Endothelial cell of umbilical vein (primary cell): ENCODE results near the gene KRTAP10-8. TPM values are rescaled to one million over a fixed set of nuclear protein-coding genes. Genes with fewer than 3 reads are reported as not detected.
"Not testable (repeated sequence)": the region's sequence is repeated elsewhere in the genome, so short reads cannot be mapped to it uniquely, and the experiment has no call there.

Experiments
- BruUV-seq: library from RNA; stranded (reverse); fragments of 400-500 nt; replicated peaks from 2 replicates; lab custom pipeline; 2021; lab: Mats Ljungman, UMichigan
- CTCF ChIA-PET: fragments of 300-600, 350-600 bp; sonication (Branson Sonifier 250); formaldehyde crosslinking; loops from one replicate; lab custom pipeline; 2021; ENCODE audit warnings: antibody characterized with exemption, inconsistent platforms; lab: Charles Lee
- POLR2A ChIA-PET: fragments of 300-600, 350-600 bp; sonication (Branson Sonifier 250); formaldehyde crosslinking; loops from one replicate; lab custom pipeline; 2021; ENCODE audit warnings: antibody characterized with exemption, inconsistent platforms; lab: Charles Lee
- DNase-seq: peaks from one replicate; pipeline ENCODE4 v3.0.0-alpha.2; 2011; ENCODE audit warnings: low read depth, low spot score
- FAIRE-seq: peaks from 2 replicates; lab custom pipeline; 2011; peaks lifted over from hg19 to GRCh38; lab: Jason Lieb, UNC
- H2AFZ ChIP-seq: 2 replicates; pipeline ENCODE4 v1.6.0; 2012; ENCODE audit warnings: low read depth, low read length, control low read depth, inconsistent platforms
- H3K27ac ChIP-seq: 2 replicates; pipeline ENCODE4 v1.5.1; 2011; ENCODE audit warnings: low read depth, mild to moderate bottlenecking, control low read depth, low read length, moderate library complexity; ENCODE audit not compliant: insufficient read depth
- H3K27me3 ChIP-seq, 2 experiments: 2 replicates each; pipeline versions ENCODE4 v1.6.0 to v1.6.1; 2011; ENCODE audit warnings: low read length in 2 of 2, mixed read lengths in 1 of 2; ENCODE audit not compliant: control insufficient read depth in 2 of 2, insufficient read depth in 2 of 2
- H3K36me3 ChIP-seq, 2 experiments: 2 replicates in 1 of 2; 3 replicates in 1 of 2; pipeline ENCODE4 v1.5.1; 2011; ENCODE audit warnings: low read length in 2 of 2, mild to moderate bottlenecking in 1 of 2, moderate library complexity in 1 of 2; ENCODE audit not compliant: control insufficient read depth in 2 of 2, insufficient read depth in 2 of 2; ENCODE audit errors: extremely low read depth in 1 of 2
- H3K4me1 ChIP-seq: 3 replicates; pipeline ENCODE4 v1.5.1; 2011; ENCODE audit warnings: mild to moderate bottlenecking, low read length; ENCODE audit not compliant: control insufficient read depth, insufficient read depth; ENCODE audit errors: extremely low read depth
- H3K4me2 ChIP-seq: 2 replicates; pipeline ENCODE4 v1.6.1; 2011; ENCODE audit warnings: low read length, control low read depth, mixed read lengths; ENCODE audit not compliant: insufficient read depth
- H3K4me3 ChIP-seq, 3 experiments: fragments of 200-600 bp in 1 of 3; sonication (generic), shearing (Covaris generic) in 1 of 3; replicated peaks in 1 of 3; 2 replicates each; pipeline ENCODE4 v1.5.1; 2011 to 2016; ENCODE audit warnings: control low read depth in 3 of 3, low read length in 3 of 3, mild to moderate bottlenecking in 2 of 3, inconsistent platforms in 1 of 3, low read depth in 1 of 3, moderate library complexity in 1 of 3; ENCODE audit not compliant: insufficient read depth in 1 of 3
- H3K79me2 ChIP-seq: 2 replicates; pipeline ENCODE4 v1.6.0; 2012; ENCODE audit warnings: low read length, inconsistent platforms; ENCODE audit not compliant: control insufficient read depth, insufficient read depth
- H3K9ac ChIP-seq: replicated peaks from 2 replicates; pipeline ENCODE3; 2011; ENCODE audit warnings: low read length, control low read depth; ENCODE audit not compliant: insufficient read depth; ENCODE audit errors: extremely low read depth
- H3K9me1 ChIP-seq: replicated peaks from 3 replicates; pipeline ENCODE4 v1.6.0; 2011; ENCODE audit warnings: mild to moderate bottlenecking, low read length; ENCODE audit not compliant: control insufficient read depth, insufficient read depth; ENCODE audit errors: extremely low read depth
- H3K9me3 ChIP-seq: replicated peaks from 2 replicates; pipeline ENCODE4 v1.5.1; 2012; ENCODE audit warnings: low read length, inconsistent platforms; ENCODE audit not compliant: control insufficient read depth, insufficient read depth
- H4K20me1 ChIP-seq: replicated peaks from 2 replicates; pipeline ENCODE3; 2011; ENCODE audit warnings: mild to moderate bottlenecking, low read length; ENCODE audit not compliant: control insufficient read depth, insufficient read depth; ENCODE audit errors: extremely low read depth
- MAX ChIP-seq: IDR thresholded peaks from 2 replicates; pipeline ENCODE4 v1.6.1; 2011; ENCODE audit not compliant: insufficient read depth, insufficient read length
- dilution Hi-C: fragments of 300-500 bp; cut with MboI; formaldehyde crosslinking; loops from one replicate; pipeline ENCODE4 v1.15.0; 2019; ENCODE audit warnings: low sequenced_read_pairs; ENCODE audit not compliant: extremely low pct_ligation_motif_present
- intact Hi-C: fragments of 100-400 bp; cut with micrococcal nuclease; formaldehyde crosslinking; loops from one replicate; pipeline ENCODE4 v1.10.0; 2022
- polyA plus RNA-seq, 4 experiments: library from polyadenylated mRNA; depleted of rRNA in 3 of 4; stranded (reverse) in 3 of 4; unstranded in 1 of 4; fragments of >200 nt; gene quantifications; 2 replicates each; pipeline versions ENCODE4 v1.2.1 to v1.2.3, GENCODE V29; 2011 to 2012; ENCODE audit warnings: missing spikeins in 1 of 4
- total RNA-seq: library from RNA; stranded (reverse); gene quantifications from 2 replicates; pipeline ENCODE4 v1.2.3, GENCODE V29; 2021

KRTAP10-8 gene
- total and polyA plus RNA-seq, 2 donors (not counting 3 experiments of a cell fraction or from before 2014, with no cell fraction given), result not detected

- H3K4me2 ChIP-seq, H3K4me1 ChIP-seq, H3K36me3 ChIP-seq, dilution Hi-C loops, H3K79me2 ChIP-seq, POLR2A ChIA-PET, H3K9me3 ChIP-seq, H3K4me3 ChIP-seq, DNase-seq, H3K9ac ChIP-seq, H4K20me1 ChIP-seq, H3K9me1 ChIP-seq, H3K27ac ChIP-seq, intact Hi-C loops, H2AFZ ChIP-seq, FAIRE-seq, BruUV-seq, H3K27me3 ChIP-seq: not testable (repeated sequence)
- CTCF ChIA-PET, result interaction anchor here (0.7 to 1.8 kb wide), 3 partner anchors 9 to 202 kb away, joined by 3 to 4 read pairs (median 4); partner anchors contain the start of genes KRTAP10-4 and KRTAP10-7
Measured at GRCh38 chr21:44591801-44592130, 20.1 kb upstream of the KRTAP10-8 start.

DNA sequence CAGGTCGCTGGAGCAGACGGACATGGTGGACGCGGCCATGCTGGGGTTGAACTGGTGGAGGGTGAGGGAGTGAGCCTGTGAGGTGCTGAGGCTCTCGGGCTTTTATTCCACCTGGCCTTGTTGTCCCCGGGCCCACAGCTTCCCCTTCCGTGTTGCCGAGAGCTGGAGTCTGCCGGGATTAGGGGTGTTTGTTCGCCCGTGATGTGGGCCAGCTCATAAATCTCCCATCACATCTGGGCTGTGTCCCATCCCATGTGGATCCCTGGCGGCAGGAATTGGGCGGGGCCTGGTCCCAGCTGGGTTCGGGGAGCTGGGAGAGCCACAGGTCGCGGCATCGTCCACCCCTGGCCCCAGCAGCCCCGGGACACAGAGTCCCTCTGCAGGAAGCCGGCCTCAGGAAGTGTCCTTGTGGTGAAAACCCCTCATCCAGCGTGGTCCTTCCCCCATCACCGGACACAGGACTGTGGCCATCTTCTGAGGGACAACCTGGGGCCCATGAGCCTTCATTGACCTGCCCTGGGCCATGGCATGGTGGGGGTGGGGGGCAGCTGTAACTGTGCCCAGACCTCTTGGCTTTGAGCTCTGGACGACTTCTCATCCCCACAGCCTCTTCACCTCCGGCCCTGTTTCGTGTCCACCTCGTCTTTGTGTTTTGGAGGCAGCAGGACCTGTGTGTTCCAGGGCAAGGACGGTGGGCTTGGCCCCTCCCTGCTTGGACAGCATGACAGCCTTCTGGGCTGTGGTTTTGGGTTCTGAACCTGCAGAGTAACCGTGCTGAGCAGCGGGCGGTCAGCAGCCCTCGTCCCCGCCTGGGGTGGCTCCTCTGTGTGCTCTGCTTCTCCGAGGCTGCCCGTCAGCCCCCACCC is 19.2 kb upstream of the KRTAP10-8 start, which contains the start of gene KRTAP10-6:
Gene KRTAP10-6 (minus strand): TSS at position 60 of the 866 bp plus-strand sequence. CDS start 21 bp downstream, at position 39.
- CTCF ChIA-PET, result interaction anchor here (0.7 to 1.8 kb wide), 3 partner anchors 8 to 201 kb away, joined by 3 to 4 read pairs (median 4); partner anchors contain the start of genes KRTAP10-4 and KRTAP10-7
- no peaks in the 10 kb centered on the region for H3K9me3 ChIP-seq
- dilution Hi-C loops (no loop called here), intact Hi-C loops (no loop called here)
- H3K36me3 ChIP-seq, result no peaks in the 10 kb centered on the region
- TF ChIP-seq MAX, result no peak
- H4K20me1 ChIP-seq, result no peaks in the 10 kb centered on the region
- FAIRE-seq, result no peak
- H3K4me2 ChIP-seq, result no peak within 1 kb of the TSS
- no TSS peak for BruUV-seq
- no peaks in the 10 kb centered on the region for H3K4me1 ChIP-seq
- POLR2A ChIA-PET, result no interaction called here
- no peak within 1 kb of the TSS for H3K9ac ChIP-seq
- no peak for DNase-seq
- no peaks in the 10 kb centered on the region for H3K27me3 ChIP-seq
- no peak within 1 kb of the TSS for H3K27ac ChIP-seq
- no peaks in the 10 kb centered on the region for H3K9me1 ChIP-seq
- no peaks in the 10 kb centered on the region for H3K79me2 ChIP-seq
- H2AFZ ChIP-seq, result no peak within 1 kb of the TSS
- no peak within 1 kb of the TSS for H3K4me3 ChIP-seq
